Measurements from ENCODE around the gene CPXM1. TPM values are rescaled to one million over a fixed set of nuclear protein-coding genes. Genes with fewer than 3 reads are reported as not detected.
A peak's percentile ranks its signal among the peaks of the same experiment; 100 is the strongest.

The CPXM1 gene
- total and polyA plus RNA-seq, 8 donors = 8.1 to 93.7 (median 77.0) TPM

DNA sequence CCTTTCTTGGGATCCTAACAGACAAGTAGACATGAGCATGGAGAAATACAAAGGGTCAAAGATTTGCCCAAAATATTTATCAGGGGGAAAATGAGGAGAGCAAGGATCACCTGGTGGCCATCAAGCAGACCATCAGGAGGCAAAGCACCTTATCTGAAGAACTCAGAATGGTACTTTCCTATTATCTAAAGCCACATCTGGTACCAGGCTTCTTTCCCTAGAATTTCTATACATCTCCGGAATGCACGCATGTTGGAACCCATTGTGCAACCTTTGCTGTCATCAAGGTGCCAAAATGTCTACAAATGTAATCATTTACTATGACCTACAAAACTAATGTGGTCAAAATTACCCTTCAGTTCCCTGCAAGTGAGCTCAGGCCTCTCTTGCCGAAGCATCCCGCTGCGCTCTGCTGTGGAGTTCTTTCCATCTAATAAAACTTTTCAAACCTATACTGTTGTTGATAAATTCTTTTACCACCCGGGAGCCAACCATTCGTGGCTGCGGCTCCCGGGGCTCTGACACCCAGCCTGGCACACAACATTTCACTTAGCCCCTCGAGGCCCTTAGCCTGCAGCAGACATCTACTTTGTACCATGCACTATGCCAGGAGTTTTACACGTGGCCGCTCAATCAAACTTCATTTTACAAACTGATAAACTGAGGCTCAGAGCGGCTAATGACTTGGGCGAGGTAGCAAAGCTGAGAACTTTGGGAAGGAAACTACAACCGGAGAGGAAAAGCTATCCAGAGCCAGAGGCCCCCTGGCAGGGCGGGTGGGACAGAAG is 3.8 kb upstream of the CPXM1 start:
- no peaks in the 10 kb centered on the region for H3K36me3 ChIP-seq
- H3K4me1 ChIP-seq = peaks cover 0 to 22% of the 10 kb centered on the region in 2 donors
- no peak for ATAC-seq
- DNase-seq = no peak
- H3K27me3 ChIP-seq = peaks cover 61 to 100% of the 10 kb centered on the region in 2 donors
- TF ChIP-seq, protein P1, sequence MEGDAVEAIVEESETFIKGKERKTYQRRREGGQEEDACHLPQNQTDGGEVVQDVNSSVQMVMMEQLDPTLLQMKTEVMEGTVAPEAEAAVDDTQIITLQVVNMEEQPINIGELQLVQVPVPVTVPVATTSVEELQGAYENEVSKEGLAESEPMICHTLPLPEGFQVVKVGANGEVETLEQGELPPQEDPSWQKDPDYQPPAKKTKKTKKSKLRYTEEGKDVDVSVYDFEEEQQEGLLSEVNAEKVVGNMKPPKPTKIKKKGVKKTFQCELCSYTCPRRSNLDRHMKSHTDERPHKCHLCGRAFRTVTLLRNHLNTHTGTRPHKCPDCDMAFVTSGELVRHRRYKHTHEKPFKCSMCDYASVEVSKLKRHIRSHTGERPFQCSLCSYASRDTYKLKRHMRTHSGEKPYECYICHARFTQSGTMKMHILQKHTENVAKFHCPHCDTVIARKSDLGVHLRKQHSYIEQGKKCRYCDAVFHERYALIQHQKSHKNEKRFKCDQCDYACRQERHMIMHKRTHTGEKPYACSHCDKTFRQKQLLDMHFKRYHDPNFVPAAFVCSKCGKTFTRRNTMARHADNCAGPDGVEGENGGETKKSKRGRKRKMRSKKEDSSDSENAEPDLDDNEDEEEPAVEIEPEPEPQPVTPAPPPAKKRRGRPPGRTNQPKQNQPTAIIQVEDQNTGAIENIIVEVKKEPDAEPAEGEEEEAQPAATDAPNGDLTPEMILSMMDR (IDR thresholded peaks at IDR 0.05) = no peak
- H3K27ac ChIP-seq = no peak overlapping the region
- no peaks in the 10 kb centered on the region for H3K9me3 ChIP-seq
- no peak overlapping the region for H3K4me3 ChIP-seq
- intact Hi-C loops (cut with DNase I) = no loop called here

DNA sequence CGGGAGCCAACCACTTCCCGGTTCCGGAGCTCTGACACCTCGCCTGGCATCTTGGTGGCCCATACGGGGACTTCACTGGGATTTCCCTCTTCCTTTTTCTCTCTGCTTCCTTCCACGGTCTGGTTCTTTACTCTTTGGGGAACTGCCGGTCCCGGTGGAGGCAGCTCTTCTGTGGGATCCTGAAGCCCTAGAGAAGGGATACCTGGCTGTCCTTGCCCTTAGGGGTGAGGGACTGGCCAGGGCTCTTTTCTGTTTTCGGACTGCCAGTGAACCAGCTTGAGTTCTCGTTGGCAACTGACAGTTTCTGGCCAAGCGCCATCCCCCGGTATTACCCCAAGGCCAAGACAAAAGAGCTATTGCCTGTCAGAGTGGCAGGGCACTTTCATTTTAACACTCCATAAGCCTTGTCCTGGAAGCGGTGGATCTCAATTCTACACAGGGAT is 880 bp upstream of the CPXM1 start:
- Histone ChIP-seq H3K36me3 (no peaks in the 10 kb centered on the region), H3K27ac (no peak overlapping the region), H3K4me1 (peaks cover 0 to 25% of the 10 kb centered on the region in 2 donors), H3K4me3 (no peak overlapping the region), H3K27me3 (peaks cover 53 to 98% of the 10 kb centered on the region in 2 donors), H3K9me3 (no peaks in the 10 kb centered on the region)
- ATAC-seq (no peak), DNase-seq (no peak)
- TF ChIP-seq, protein P1 (IDR thresholded peaks at IDR 0.05) = no peak
- intact Hi-C loops (cut with DNase I) = no loop called here

DNA sequence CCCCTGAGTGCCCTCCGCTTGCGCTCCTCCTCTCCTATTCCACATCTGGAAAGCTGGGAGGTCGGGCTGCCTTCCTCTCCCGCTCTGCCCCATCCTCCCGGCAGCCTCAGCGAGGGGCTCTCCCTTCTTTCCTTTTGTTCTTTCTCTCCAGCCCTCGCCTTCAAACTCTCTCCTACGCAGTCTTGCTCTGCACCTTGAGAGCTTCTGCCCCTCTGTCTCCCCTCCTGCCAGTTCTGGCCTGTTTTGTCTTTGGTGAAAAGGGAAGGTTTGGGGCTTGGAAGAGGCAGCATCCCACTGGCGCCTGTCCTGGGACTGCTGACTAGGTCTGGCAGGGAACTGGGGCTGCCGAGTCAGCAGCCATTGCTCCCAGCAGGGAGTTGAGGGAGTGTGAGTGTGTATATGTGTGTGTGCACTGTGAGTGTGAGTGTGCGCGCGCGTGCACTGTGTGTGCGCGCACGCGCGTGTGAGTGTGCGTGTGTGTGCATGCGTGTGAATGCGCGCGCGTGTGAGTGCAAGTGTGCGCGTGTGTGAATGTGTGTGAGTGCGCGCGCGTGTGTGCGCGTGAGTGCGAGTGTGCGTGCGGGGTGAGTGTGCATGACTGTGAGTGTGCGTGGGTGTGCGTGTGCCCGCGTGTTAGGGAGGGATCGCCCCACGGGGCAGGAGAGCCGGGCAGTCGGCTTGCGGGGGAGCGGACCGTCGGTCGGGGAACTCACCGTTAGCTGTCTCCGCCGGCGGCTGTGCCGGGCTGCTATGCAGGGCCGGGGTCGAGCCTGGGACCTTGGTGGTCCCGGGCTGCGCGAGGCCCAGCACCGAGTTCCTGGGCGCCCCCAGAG is 523 bp downstream of the CPXM1 start:
- no peak overlapping the region for H3K27ac ChIP-seq
- peaks cover 0 to 25% of the 10 kb centered on the region in 2 donors for H3K4me1 ChIP-seq
- intact Hi-C loops (cut with DNase I) = no loop called here
- peak overlapping the region; percentile 28 to 31 for H3K4me3 ChIP-seq
- peaks cover 38 to 96% of the 10 kb centered on the region in 2 donors for H3K27me3 ChIP-seq
- no peaks in the 10 kb centered on the region for H3K36me3 ChIP-seq
- ATAC-seq = peak; percentile 48
- TF ChIP-seq, protein P1 (IDR thresholded peaks at IDR 0.05) = no peak
- DNase-seq = peak in 2 of 4 donors; percentile 21 to 33
- H3K9me3 ChIP-seq = no peaks in the 10 kb centered on the region

DNA sequence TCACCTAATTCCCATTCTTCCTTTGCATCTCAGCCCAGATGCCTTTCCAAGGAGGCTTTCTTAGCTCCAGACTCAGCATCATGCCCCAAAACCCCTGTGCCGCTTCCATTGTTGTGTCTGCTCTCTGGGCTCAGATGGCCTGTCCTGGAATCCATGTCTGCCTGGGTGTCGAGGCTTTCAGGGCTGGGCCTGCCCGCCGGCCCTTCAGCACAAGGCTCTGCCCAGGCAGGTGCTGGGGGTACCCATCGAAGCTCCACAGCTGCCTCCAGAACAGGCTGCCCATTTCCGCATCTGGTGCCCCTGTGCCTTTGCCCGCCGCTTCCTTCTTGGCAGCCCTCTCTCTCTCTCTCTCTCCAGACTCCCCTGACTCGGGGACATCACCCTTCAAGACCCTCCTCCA is 1.2 kb downstream of the CPXM1 start:
- H3K27me3 ChIP-seq = peaks cover 32 to 94% of the 10 kb centered on the region in 2 donors
- peak overlapping the region in 1 of 2 donors; percentile 31 for H3K4me3 ChIP-seq
- TF ChIP-seq, protein P1 (IDR thresholded peaks at IDR 0.05) = no peak
- DNase-seq (no peak), ATAC-seq (no peak)
- H3K36me3 ChIP-seq = no peaks in the 10 kb centered on the region
- no peak overlapping the region for H3K27ac ChIP-seq
- intact Hi-C loops (cut with DNase I) = no loop called here
- peaks cover 0 to 25% of the 10 kb centered on the region in 2 donors for H3K4me1 ChIP-seq
- H3K9me3 ChIP-seq = no peaks in the 10 kb centered on the region

DNA sequence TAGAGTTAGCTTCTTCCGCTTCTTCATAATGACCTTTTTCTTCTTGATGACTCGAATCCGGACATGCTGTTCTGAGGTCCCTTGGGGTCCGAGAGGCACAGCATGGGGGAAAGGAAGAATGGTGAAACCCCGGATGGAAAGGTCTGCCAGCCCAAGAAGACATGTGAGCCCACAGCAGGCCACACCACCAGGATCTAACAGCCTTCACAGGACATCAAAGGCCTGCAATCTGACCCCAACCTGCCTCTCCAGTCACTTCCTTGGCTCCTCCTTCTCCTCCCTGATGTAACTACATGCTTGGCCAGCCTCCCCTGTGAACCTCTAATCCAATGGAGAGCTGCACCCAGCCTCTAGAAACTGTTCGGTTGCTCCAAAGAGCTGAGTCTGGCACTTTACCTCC is 1.6 kb downstream of the CPXM1 start:
- no peaks in the 10 kb centered on the region for H3K9me3 ChIP-seq
- DNase-seq (no peak), ATAC-seq (no peak)
- peaks cover 0 to 25% of the 10 kb centered on the region in 2 donors for H3K4me1 ChIP-seq
- TF ChIP-seq, protein P1 (IDR thresholded peaks at IDR 0.05) = no peak
- peaks cover 28 to 94% of the 10 kb centered on the region in 2 donors for H3K27me3 ChIP-seq
- H3K36me3 ChIP-seq = no peaks in the 10 kb centered on the region
- intact Hi-C loops (cut with DNase I) = no loop called here
- H3K27ac ChIP-seq = no peak overlapping the region
- H3K4me3 ChIP-seq = no peak overlapping the region

Data from left lung (tissue), 10 donors.